Thoracic aorta (tissue), 2 donors: Measurements from ENCODE around the gene DOK3. TPM values are rescaled to one million over a fixed set of nuclear protein-coding genes. Genes with fewer than 3 reads are reported as not detected.

Experiments
- ATAC-seq: fragments of 150-250 bp; one replicate; pipeline ENCODE4 v1.8.0; 2017; ENCODE audit warnings: low read depth; ENCODE audit not compliant: insufficient number of reproducible peaks, low FRiP score
- DNase-seq: peaks from one replicate; pipeline ENCODE4 v3.0.0-alpha.2; 2020; ENCODE audit warnings: low spot score
- H3K27ac ChIP-seq, 2 donors: fragments of 200-600 bp; sonication (generic); 1 replicate in 1 of 2; 2 replicates in 1 of 2; pipeline ENCODE4 v1.5.1; 2016; ENCODE audit warnings: mild to moderate bottlenecking in 2 of 2, moderate library complexity in 2 of 2
- H3K27me3 ChIP-seq: fragments of 200-600 bp; sonication (generic); replicated peaks from 2 replicates; pipeline ENCODE4 v1.6.0; 2016; ENCODE audit warnings: mild to moderate bottlenecking; ENCODE audit not compliant: insufficient read depth
- H3K36me3 ChIP-seq: fragments of 200-600 bp; sonication (generic); one replicate; pipeline ENCODE4 v1.5.1; 2016
- H3K4me1 ChIP-seq, 2 donors: fragments of 200-600 bp; sonication (generic); 1 replicate in 1 of 2; 2 replicates in 1 of 2; pipeline versions ENCODE4 v1.5.1 to v1.6.0; 2016; ENCODE audit warnings: low read depth in 2 of 2, mild to moderate bottlenecking in 1 of 2; ENCODE audit not compliant: control insufficient read depth in 1 of 2
- H3K4me3 ChIP-seq: fragments of 200-600 bp; sonication (generic); 2 replicates; pipeline ENCODE4 v1.5.1; 2016; ENCODE audit warnings: mild to moderate bottlenecking
- H3K9me3 ChIP-seq: fragments of 200-600 bp; sonication (generic); 2 replicates; pipeline ENCODE4 v1.5.1; 2016
- total RNA-seq, 2 donors: library from RNA; depleted of rRNA; stranded (reverse); fragments of >200 nt; gene quantifications; one replicate each; pipeline versions ENCODE4 v1.1.0 to v1.2.3, GENCODE V29; 2016
- TF ChIP-seq, protein P1 (sequence below): fragments of 200-600 bp; sonication (generic); IDR thresholded peaks from one replicate; pipeline ENCODE4 v1.5.1; 2019; ENCODE audit warnings: antibody characterized with exemption

DOK3 gene
- total RNA-seq, 2 donors from 2014 or later: 20.5 to 35.6 TPM

GRCh38 chr5:177455036-177455660 is 54.5 kb downstream of the DOK3 start:
- Histone ChIP-seq H3K36me3 (peaks cover 12% of the 10 kb centered on the region), H3K27ac (peak overlapping the region; percentile 71 to 81), H3K4me1 (peaks cover 14 to 46% of the 10 kb centered on the region in 2 donors), H3K9me3 (no peaks in the 10 kb centered on the region), H3K27me3 (no peaks in the 10 kb centered on the region), H3K4me3 (peak overlapping the region; percentile 74)
- peak; percentile 2 for ATAC-seq
- no peak for DNase-seq
- TF ChIP-seq, protein P1, sequence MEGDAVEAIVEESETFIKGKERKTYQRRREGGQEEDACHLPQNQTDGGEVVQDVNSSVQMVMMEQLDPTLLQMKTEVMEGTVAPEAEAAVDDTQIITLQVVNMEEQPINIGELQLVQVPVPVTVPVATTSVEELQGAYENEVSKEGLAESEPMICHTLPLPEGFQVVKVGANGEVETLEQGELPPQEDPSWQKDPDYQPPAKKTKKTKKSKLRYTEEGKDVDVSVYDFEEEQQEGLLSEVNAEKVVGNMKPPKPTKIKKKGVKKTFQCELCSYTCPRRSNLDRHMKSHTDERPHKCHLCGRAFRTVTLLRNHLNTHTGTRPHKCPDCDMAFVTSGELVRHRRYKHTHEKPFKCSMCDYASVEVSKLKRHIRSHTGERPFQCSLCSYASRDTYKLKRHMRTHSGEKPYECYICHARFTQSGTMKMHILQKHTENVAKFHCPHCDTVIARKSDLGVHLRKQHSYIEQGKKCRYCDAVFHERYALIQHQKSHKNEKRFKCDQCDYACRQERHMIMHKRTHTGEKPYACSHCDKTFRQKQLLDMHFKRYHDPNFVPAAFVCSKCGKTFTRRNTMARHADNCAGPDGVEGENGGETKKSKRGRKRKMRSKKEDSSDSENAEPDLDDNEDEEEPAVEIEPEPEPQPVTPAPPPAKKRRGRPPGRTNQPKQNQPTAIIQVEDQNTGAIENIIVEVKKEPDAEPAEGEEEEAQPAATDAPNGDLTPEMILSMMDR: peak; percentile 68

- peak overlapping the region; percentile 74 for H3K4me3 ChIP-seq
- peak overlapping the region; percentile 71 to 81 for H3K27ac ChIP-seq
- no peaks in the 10 kb centered on the region for H3K27me3 ChIP-seq
- H3K4me1 ChIP-seq: peaks cover 14 to 46% of the 10 kb centered on the region in 2 donors
- peaks cover 9% of the 10 kb centered on the region for H3K36me3 ChIP-seq
- TF ChIP-seq, protein P1: peak; percentile 95
- H3K9me3 ChIP-seq: no peaks in the 10 kb centered on the region
- peak; percentile 39 for ATAC-seq
- DNase-seq: no peak
Measured at GRCh38 chr5:177454397-177455035, 55.1 kb downstream of the DOK3 start.

- ATAC-seq: no peak
- H3K9me3 ChIP-seq: no peaks in the 10 kb centered on the region
- peaks cover 3% of the 10 kb centered on the region for H3K36me3 ChIP-seq
Measured at GRCh38 chr5:177453852-177454396, 55.7 kb downstream of the DOK3 start.

GRCh38 chr5:177452688-177453638 is 56.7 kb downstream of the DOK3 start:
- H3K27me3 ChIP-seq: no peaks in the 10 kb centered on the region
- TF ChIP-seq, protein P1: no peak
- H3K36me3 ChIP-seq: no peaks in the 10 kb centered on the region
- H3K4me3 ChIP-seq: no peak overlapping the region
- peaks cover 15 to 45% of the 10 kb centered on the region in 2 donors for H3K4me1 ChIP-seq
- no peak for ATAC-seq
- no peak overlapping the region for H3K27ac ChIP-seq
- DNase-seq: no peak
- H3K9me3 ChIP-seq: no peaks in the 10 kb centered on the region

More at GRCh38 chr5:177453852-177454396, 55.7 kb downstream of the DOK3 start:
- H3K27ac ChIP-seq: no peak overlapping the region
- DNase-seq: no peak
- no peaks in the 10 kb centered on the region for H3K27me3 ChIP-seq
- TF ChIP-seq, protein P1: no peak
- H3K4me3 ChIP-seq: peak overlapping the region; percentile 74
- H3K4me1 ChIP-seq: peaks cover 14 to 46% of the 10 kb centered on the region in 2 donors

Other genes starting within 250 kb of the DOK3 start
- gene RAB24, start 206.1 kb downstream of the DOK3 start, total RNA-seq: 10 to 100 TPM; 23.8 to 35.2 TPM
- 10 to 100 TPM; 42.2 to 54.0 TPM for gene PRELID1, start 206.0 kb downstream of the DOK3 start, total RNA-seq
- 10 to 100 TPM; 11.9 to 17.6 TPM for gene MXD3, start 197.9 kb downstream of the DOK3 start, total RNA-seq
- 100 to 1,000 TPM; 159 to 167 TPM for gene LMAN2, start 158.2 kb downstream of the DOK3 start, total RNA-seq
- 10 to 100 TPM in 1 of 2 donors, 1 to 10 TPM in 1; 4.9 to 12.6 TPM for gene RGS14, start 151.9 kb downstream of the DOK3 start, total RNA-seq
- not detected for gene SLC34A1, start 125.4 kb downstream of the DOK3 start, total RNA-seq
- gene PFN3, start 109.2 kb downstream of the DOK3 start, total RNA-seq: not detected
- gene F12, start 100.3 kb downstream of the DOK3 start, total RNA-seq: not detected
- gene GRK6, start 83.2 kb downstream of the DOK3 start, total RNA-seq: 10 to 100 TPM; 27.3 to 33.3 TPM
- gene PRR7, start 63.0 kb downstream of the DOK3 start, total RNA-seq: 10 to 100 TPM in 1 of 2 donors, 1 to 10 TPM in 1; 4.1 to 11.0 TPM
- gene DBN1, start 36.2 kb downstream of the DOK3 start, total RNA-seq: 100 to 1,000 TPM in 1 of 2 donors, 10 to 100 TPM in 1; 91.2 to 132 TPM
- 100 to 1,000 TPM; 626 to 891 TPM for gene PDLIM7, start 12.2 kb downstream of the DOK3 start, total RNA-seq
- 100 to 1,000 TPM in 1 of 2 donors, 10 to 100 TPM in 1; 53.7 to 138 TPM for gene DDX41, start 7.1 kb upstream of the DOK3 start, total RNA-seq
- 100 to 1,000 TPM in 1 of 2 donors, 10 to 100 TPM in 1; 76.6 to 103 TPM for gene FAM193B, start 44.7 kb upstream of the DOK3 start, total RNA-seq
- gene TMED9, start 82.4 kb upstream of the DOK3 start, total RNA-seq: 100 to 1,000 TPM; 103 to 119 TPM
- gene B4GALT7, start 90.3 kb upstream of the DOK3 start, total RNA-seq: 10 to 100 TPM; 17.8 to 29.8 TPM